GM19438 (cell line): Measurements from ENCODE around the gene CD3D.

Experiments used
- ATAC-seq: cut with Tn5 transposase; IDR thresholded peaks from one replicate; pipeline ENCODE4 v1.9.1; 2021; ENCODE audit warnings: low read depth; ENCODE audit not compliant: unreplicated experiment

Gene CD3D

DNA sequence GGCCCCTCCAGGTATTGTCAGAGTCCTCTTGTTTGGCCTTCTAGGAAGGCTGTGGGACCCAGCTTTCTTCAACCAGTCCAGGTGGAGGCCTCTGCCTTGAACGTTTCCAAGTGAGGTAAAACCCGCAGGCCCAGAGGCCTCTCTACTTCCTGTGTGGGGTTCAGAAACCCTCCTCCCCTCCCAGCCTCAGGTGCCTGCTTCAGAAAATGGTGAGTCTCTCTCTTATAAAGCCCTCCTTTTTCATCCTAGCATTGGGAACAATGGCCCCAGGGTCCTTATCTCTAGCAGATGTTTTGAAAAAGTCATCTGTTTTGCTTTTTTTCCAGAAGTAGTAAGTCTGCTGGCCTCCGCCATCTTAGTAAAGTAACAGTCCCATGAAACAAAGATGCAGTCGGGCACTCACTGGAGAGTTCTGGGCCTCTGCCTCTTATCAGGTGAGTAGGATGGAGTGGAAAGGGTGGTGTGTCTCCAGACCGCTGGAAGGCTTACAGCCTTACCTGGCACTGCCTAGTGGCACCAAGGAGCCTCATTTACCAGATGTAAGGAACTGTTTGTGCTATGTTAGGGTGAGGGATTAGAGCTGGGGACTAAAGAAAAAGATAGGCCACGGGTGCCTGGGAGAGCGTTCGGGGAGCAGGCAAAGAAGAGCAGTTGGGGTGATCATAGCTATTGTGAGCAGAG lies 37.8 kb downstream of the CD3D start, which contains the start of gene CD3E:
Gene CD3E (plus strand): TSS at position 163 of the 681 bp plus-strand sequence. CDS start 223 bp downstream, at position 386.
- no peak for ATAC-seq

DNA sequence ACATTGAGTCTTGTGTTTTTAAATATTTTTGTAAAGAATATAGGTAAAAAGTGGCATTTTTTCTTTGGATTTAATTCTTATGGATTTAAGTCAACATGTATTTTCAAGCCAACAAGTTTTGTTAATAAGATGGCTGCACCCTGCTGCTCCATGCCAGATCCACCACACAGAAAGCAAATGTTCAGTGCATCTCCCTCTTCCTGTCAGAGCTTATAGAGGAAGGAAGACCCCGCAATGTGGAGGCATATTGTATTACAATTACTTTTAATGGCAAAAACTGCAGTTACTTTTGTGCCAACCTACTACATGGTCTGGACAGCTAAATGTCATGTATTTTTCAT lies 38.3 kb downstream of the CD3D start:
- ATAC-seq: no peak

DNA sequence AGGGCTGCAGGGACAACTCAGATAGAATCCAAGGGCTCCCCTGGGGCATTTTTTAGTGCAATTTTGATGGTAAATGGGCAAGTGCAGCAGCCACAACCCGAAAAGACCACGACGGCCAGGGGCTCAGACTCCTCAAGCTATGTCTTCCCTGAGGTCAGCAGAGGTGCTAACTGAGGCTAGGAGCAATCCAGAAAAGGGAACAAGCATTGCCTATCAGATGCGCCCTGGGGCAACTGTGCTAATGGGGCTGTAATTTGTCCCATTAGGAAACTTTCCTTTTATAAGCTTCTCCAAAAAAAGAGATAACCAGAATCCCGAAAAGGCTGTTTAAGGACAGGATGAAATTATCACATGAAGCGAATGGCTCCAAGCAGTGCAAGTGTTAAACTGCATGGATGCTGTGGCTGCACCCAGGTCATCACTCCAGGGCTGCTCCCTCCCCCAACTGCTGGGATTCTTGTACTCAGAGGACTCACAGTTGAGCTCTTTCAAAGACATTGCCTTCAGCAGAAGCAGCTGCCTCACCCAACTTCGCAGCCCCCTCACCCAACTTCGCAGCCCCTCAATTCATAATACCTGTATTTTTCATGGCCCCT lies 40.8 kb downstream of the CD3D start:
- no peak for ATAC-seq

DNA sequence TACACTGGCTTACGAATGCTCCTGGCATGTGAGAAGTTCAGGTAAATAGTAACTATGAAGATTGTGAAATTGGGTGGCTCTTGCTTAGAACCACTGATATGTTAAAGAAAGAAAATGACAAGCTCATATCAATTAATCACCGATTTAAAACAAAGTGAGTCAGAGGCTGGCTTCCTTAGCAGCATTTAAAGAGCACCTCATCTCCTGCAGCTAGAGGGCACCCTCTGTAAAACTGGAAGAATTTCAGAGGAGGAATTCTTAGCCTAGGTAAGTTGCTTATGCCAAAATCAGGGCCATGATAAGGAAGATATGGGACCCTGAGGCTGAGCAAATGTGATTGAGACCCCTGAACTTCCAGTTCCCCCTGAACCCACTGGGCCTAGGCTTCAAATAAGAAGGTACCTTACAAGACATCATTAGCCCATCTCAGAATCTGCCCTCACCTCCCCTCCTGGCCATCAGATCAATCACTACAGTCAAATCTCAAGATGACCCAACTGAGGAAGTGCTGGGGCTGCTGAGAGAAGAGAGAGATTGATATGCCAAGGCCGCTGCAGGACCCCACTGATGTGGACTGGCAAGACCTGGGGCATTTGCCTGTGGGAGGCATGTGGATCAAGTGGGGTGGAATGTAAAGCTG lies 46.6 kb downstream of the CD3D start:
- ATAC-seq: no peak

DNA sequence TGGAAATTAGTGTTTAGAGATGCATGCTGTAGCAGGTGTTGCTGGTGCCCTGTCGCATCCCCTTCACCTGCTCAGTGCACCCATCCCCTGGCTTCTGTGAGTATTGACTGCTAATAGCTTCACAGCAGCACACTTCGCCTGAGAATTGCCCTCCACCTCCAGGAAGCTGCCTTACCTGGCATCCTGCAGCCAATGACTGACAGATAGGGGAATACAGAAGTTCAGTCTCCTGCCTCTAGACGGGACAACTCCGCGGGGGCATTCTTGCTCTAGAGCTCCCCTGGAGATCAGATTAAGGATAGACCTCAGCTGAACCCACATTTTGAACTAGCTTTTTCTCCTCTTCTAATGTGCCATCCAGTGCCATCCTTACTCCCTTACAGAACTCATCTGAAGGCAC lies 47.3 kb downstream of the CD3D start:
- ATAC-seq: no peak

DNA sequence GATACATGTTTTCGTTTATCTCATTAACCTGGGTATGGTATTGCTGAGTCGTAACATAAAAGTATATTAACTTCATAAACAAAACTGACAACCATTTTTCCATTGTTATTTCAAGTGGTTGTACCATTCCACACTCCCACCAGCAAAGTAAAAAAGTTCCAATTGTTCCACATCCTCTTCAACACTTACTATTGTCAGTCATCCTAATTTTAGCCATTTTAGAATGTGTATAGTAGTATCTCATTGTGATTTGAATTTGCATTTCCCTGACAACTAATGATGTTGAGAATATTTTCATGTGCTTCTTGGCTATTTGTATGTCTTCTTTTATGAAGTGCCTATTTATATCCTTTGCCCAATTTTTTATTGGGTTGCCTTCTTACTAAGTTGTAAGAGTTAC lies 48.5 kb downstream of the CD3D start:
- ATAC-seq: no peak

DNA sequence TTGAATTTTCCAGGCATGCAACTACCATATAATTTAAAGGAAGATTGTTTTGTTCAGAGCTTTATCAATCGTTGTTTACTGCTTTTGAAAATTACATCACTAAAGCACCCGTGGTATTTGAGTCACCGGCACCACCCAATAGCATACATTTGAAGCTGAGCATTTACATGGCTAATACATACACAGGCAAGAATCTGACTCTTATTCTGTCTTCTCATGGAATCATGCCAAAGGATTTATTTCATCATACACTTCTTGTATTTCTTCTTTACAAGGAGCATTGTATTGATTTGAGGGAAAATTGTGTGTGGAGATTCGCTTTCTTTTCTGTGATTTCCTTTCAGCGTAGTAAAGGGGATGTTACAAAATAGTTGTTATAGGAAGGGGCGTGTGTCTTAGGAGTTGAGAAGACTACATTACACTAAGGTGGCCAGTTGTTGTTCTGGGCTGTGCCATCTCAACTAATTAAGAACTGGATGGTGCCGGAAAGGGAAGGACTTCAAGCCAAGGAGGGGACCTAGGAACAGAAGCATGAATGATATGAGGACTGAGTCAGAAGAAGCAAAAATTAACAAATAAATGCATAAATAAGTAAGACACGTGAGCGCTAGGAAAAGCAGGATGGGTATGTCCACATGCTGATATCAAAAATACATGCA lies 50.9 kb downstream of the CD3D start:
- no peak for ATAC-seq

DNA sequence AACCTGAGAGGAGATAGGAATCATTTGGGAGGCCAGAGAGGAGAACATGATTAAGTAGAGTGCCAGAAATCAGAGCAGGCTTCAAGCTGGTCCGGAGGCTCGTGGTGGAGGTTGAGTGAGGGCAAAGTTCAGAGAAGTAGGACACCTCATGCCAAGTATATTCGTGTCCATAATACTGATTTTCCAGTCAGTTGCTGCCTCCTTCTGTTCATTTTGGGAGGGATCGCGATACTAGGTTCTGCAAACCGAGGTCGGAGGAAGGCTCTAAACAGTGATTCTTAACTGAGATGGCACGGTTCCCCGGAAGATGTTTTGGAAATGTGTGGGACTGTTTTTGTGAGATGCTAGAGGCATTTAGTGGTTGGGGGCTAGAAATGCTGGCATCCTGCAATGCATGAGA lies 51.6 kb downstream of the CD3D start:
- ATAC-seq: no peak

DNA sequence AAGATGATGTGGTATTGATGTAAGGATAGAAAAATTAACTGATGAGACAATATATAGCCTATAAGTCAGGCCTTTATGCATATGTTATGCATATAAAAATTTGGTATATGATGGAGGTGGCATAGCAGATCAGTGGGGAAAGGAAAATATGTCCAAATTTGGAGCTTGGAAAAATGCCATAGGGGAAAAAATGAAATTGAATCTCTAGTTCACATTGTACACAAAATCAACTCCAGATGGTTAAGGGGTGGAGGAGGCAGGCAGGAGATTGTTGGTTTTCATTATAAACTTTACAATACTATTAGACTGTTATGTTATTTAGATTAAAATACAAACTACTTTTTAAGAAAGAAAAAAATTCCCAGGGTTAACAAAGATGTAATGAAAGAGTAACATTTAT lies 53.1 kb downstream of the CD3D start:
- no peak for ATAC-seq
